SK-N-SH (cell line): ENCODE data around the gene PRRG4. TPM values are rescaled to one million over a fixed set of nuclear protein-coding genes. Genes with fewer than 3 reads are reported as not detected.

Experiments used
- CTCF ChIA-PET: fragments of 300-600, 350-600 bp; formaldehyde crosslinking; extraction: SDS; loops from one replicate; lab custom pipeline; 2021; lab: Yijun Ruan, JAX
- POLR2A ChIA-PET: fragments of 350-600 bp; sonication (Branson Sonifier 250); formaldehyde crosslinking; extraction: SDS; loops from one replicate; lab custom pipeline; 2020; ENCODE audit warnings: antibody characterized with exemption, inconsistent platforms; lab: Yijun Ruan, JAX
- DNase-seq: peaks from one replicate; pipeline ENCODE4 v3.0.0; 2012
- H2AFZ ChIP-seq: fragments of 200-600 bp; sonication (generic); 2 replicates; pipeline ENCODE4 v1.8.1; 2016; ENCODE audit warnings: antibody characterized with exemption, mild to moderate bottlenecking, low read depth
- H3F3A ChIP-seq: fragments of 200-600 bp; sonication (generic); replicated peaks from 2 replicates; pipeline ENCODE3; 2016; ENCODE audit warnings: antibody characterized with exemption, mild to moderate bottlenecking; ENCODE audit not compliant: insufficient read depth
- H3K27ac ChIP-seq, 2 experiments: fragments of 200-500 bp in 1 of 2; fragments of 200-600 bp in 1 of 2; sonication (Bioruptor generic) in 1 of 2; sonication (generic), shearing (Covaris generic) in 1 of 2; 2 replicates each; pipeline versions ENCODE4 v1.5.1 to v1.6.1; 2014 to 2016; ENCODE audit warnings: low read depth in 2 of 2, inconsistent platforms in 1 of 2, low read length in 1 of 2, mild to moderate bottlenecking in 1 of 2, mixed read lengths in 1 of 2
- H3K27me3 ChIP-seq: fragments of 200-600 bp; sonication (generic), shearing (Covaris generic); 2 replicates; pipeline ENCODE4 v1.6.1; 2016; ENCODE audit warnings: mixed run types; ENCODE audit not compliant: insufficient read depth
- H3K36me3 ChIP-seq, 2 experiments: fragments of 200-500 bp in 1 of 2; fragments of 200-600 bp in 1 of 2; sonication (Bioruptor generic) in 1 of 2; sonication (generic) in 1 of 2; replicated peaks in 1 of 2; 2 replicates each; pipeline versions ENCODE3 to v1.5.1; 2014 to 2016; ENCODE audit warnings: low read length in 1 of 2, mild to moderate bottlenecking in 1 of 2; ENCODE audit not compliant: insufficient read depth in 2 of 2, control insufficient read depth in 1 of 2
- H3K4me1 ChIP-seq, 2 experiments: fragments of 200-500 bp in 1 of 2; fragments of 200-600 bp in 1 of 2; sonication (Bioruptor generic) in 1 of 2; sonication (generic), shearing (Covaris generic) in 1 of 2; 2 replicates each; pipeline versions ENCODE4 v1.5.1 to v1.6.1; 2014 to 2016; ENCODE audit warnings: low read depth in 1 of 2, low read length in 1 of 2, mixed run types in 1 of 2; ENCODE audit not compliant: insufficient read depth in 2 of 2, control insufficient read depth in 1 of 2
- H3K4me2 ChIP-seq: fragments of 200-600 bp; sonication (generic), shearing (Covaris generic); 2 replicates; pipeline ENCODE4 v1.6.1; 2017; ENCODE audit warnings: mixed run types
- H3K4me3 ChIP-seq, 2 experiments: fragments of 200-500 bp in 1 of 2; fragments of 200-600 bp in 1 of 2; sonication (Bioruptor generic) in 1 of 2; sonication (generic), shearing (Covaris generic) in 1 of 2; 2 replicates each; pipeline versions ENCODE4 v1.5.1 to v1.8.1; 2014 to 2016; ENCODE audit warnings: low read depth in 2 of 2, inconsistent platforms in 1 of 2, low read length in 1 of 2, mild to moderate bottlenecking in 1 of 2, mixed read lengths in 1 of 2, moderate library complexity in 1 of 2
- H3K79me2 ChIP-seq: fragments of 200-600 bp; sonication (generic); 2 replicates; pipeline ENCODE4 v1.8.1; 2017; ENCODE audit warnings: mild to moderate bottlenecking; ENCODE audit not compliant: insufficient read depth
- H3K9ac ChIP-seq: fragments of 200-600 bp; sonication (generic); 2 replicates; pipeline ENCODE4 v1.6.1; 2017; ENCODE audit warnings: mixed run types
- H3K9me2 ChIP-seq: fragments of 200-600 bp; sonication (generic); 2 replicates; pipeline ENCODE4 v1.6.1; 2017; ENCODE audit warnings: mixed run types
- H3K9me3 ChIP-seq: fragments of 200-600 bp; sonication (generic); 2 replicates; pipeline ENCODE4 v1.6.1; 2017; ENCODE audit warnings: mixed run types, mild to moderate bottlenecking, moderate library complexity
- H4K20me1 ChIP-seq: fragments of 200-600 bp; sonication (generic); 2 replicates; pipeline ENCODE4 v1.6.1; 2017; ENCODE audit warnings: mild to moderate bottlenecking, mixed run types; ENCODE audit not compliant: insufficient read depth
- CHD2 ChIP-seq: fragments of 150-350 bp; IDR thresholded peaks from 2 replicates; pipeline ENCODE4 v1.6.1; 2018; ENCODE audit warnings: low read length; ENCODE audit not compliant: partially characterized antibody
- EZH2phosphoT487 ChIP-seq: fragments of 200-600 bp; sonication (generic); IDR thresholded peaks from 2 replicates; pipeline ENCODE4 v1.6.1; 2017; ENCODE audit warnings: low read depth, mixed run types, mild to moderate bottlenecking, antibody characterized with exemption, moderate library complexity, borderline replicate concordance
- FOSL2 ChIP-seq: IDR thresholded peaks from 2 replicates; pipeline ENCODE4 v1.4.0; 2012; ENCODE audit warnings: low read depth, mild to moderate bottlenecking, moderate library complexity, borderline replicate concordance
- GABPA ChIP-seq: IDR thresholded peaks from 2 replicates; pipeline ENCODE4 v1.4.0; 2012; ENCODE audit warnings: low read depth, mild to moderate bottlenecking
- MEF2A ChIP-seq: IDR thresholded peaks from 2 replicates; pipeline ENCODE4 v1.4.0; 2012; ENCODE audit warnings: low read depth, borderline replicate concordance
- MXI1 ChIP-seq: IDR thresholded peaks from 2 replicates; pipeline ENCODE4 v1.6.1; 2012; ENCODE audit warnings: mild to moderate bottlenecking, low read depth, low read length, improper control_type of control experiment
- NFIC ChIP-seq: IDR thresholded peaks from 2 replicates; pipeline ENCODE4 v1.4.0; 2012; ENCODE audit warnings: borderline replicate concordance
- NRF1 ChIP-seq: IDR thresholded peaks from 2 replicates; pipeline ENCODE4 v1.6.1; 2012; ENCODE audit warnings: low read depth, mild to moderate bottlenecking, low read length
- RAD21 ChIP-seq: IDR thresholded peaks from 2 replicates; pipeline ENCODE4 v1.6.1; 2012; ENCODE audit warnings: mild to moderate bottlenecking, low read length
- RCOR1 ChIP-seq: fragments of 150-350 bp; IDR thresholded peaks from 2 replicates; pipeline ENCODE4 v1.6.1; 2017; ENCODE audit warnings: antibody characterized with exemption, low read length
- SIN3A ChIP-seq: IDR thresholded peaks from 2 replicates; pipeline ENCODE4 v1.6.1; 2012; ENCODE audit warnings: low read depth, mild to moderate bottlenecking, low read length, moderate library complexity, borderline replicate concordance
- TAF1 ChIP-seq: IDR thresholded peaks from 2 replicates; pipeline ENCODE4 v1.6.1; 2012; ENCODE audit warnings: low read depth, mild to moderate bottlenecking, low read length, moderate library complexity, borderline replicate concordance
- TCF12 ChIP-seq: IDR thresholded peaks from 2 replicates; pipeline ENCODE4 v1.4.0; 2012
- TEAD4 ChIP-seq: IDR thresholded peaks from 2 replicates; pipeline ENCODE4 v1.4.0; 2012; ENCODE audit warnings: mild to moderate bottlenecking, borderline replicate concordance; ENCODE audit not compliant: insufficient read depth
- ZBTB33 ChIP-seq: IDR thresholded peaks from 2 replicates; pipeline ENCODE4 v1.4.0; 2012; ENCODE audit warnings: low read depth, borderline replicate concordance
- WGBS: methylation state at CpG from one replicate; pipeline ENCODE4 v1.1.6; 2017; ENCODE audit warnings: low lambda C conversion rate; 5-methylcytosine and 5-hydroxymethylcytosine counted together
- polyA plus RNA-seq, 3 experiments: library from polyadenylated mRNA; depleted of rRNA; stranded (reverse); fragments of >200 nt; gene quantifications; 2 replicates each; pipeline ENCODE4 v1.2.3, GENCODE V29; 2012
- TF ChIP-seq, protein P1 (sequence below): fragments of 150-350 bp; IDR thresholded peaks from 2 replicates; pipeline ENCODE4 v1.6.1; 2016; ENCODE audit warnings: mild to moderate bottlenecking, low read depth, low read length
- TF ChIP-seq, protein P2 (sequence below): IDR thresholded peaks from 2 replicates; pipeline ENCODE4 v1.4.0; 2012; ENCODE audit warnings: low read depth, borderline replicate concordance

Gene PRRG4
- polyA plus RNA-seq, 1 of the 3 experiments (the other 2 are of a cell fraction) = 0.21 TPM

DNA sequence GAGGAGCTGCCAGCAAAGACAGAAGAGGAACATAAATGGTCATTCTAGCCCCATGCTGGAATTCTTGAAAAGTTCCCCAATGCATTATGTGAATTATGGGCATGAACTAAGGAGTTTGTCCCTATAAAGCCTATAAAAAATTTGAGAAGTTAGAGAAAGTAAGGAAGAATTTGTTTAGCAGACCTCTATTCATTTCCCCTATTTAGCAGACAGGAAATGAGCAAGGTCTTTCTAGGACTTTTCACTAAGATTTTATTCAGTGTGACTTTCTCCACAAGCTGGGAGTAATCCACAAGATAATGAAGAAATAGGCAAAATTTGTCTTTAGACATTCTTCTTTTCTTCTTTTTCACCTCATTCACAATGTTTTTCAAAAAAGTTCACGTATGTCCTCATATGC is 20.0 kb downstream of the PRRG4 start:
- Histone ChIP-seq H3K36me3 (no peaks in the 10 kb centered on the region), H3F3A (no peaks in the 10 kb centered on the region), H3K4me3 (no peak overlapping the region), H3K79me2 (no peaks in the 10 kb centered on the region), H3K9me2 (no peaks in the 10 kb centered on the region), H3K4me2 (0 out of 2 replicates have a peak overlapping the region, but pooled peaks have one; percentile 5), H3K9ac (no peak overlapping the region), H3K4me1 (peaks cover 0 to 10% of the 10 kb centered on the region in 2 experiments; a peak in 1 of 4 replicates), H3K27ac (no peak overlapping the region), H3K27me3 (peaks cover 13% of the 10 kb centered on the region; the same call in 1 of the 2 replicates), H4K20me1 (no peaks in the 10 kb centered on the region), H2AFZ (peak overlapping the region; percentile 78; the same call in 1 of the 2 replicates), H3K9me3 (no peaks in the 10 kb centered on the region)
- POLR2A ChIA-PET = no interaction called here
- 81% methylated on average over 1 of the region's 1 CpG for WGBS
- no peak for DNase-seq
- no peak for TF ChIP-seq CHD2
- TF ChIP-seq ZBTB33 = no peak
- no peak for TF ChIP-seq RCOR1
- TF ChIP-seq MXI1 = no peak
- TF ChIP-seq FOSL2 = no peak
- TF ChIP-seq, protein P1, sequence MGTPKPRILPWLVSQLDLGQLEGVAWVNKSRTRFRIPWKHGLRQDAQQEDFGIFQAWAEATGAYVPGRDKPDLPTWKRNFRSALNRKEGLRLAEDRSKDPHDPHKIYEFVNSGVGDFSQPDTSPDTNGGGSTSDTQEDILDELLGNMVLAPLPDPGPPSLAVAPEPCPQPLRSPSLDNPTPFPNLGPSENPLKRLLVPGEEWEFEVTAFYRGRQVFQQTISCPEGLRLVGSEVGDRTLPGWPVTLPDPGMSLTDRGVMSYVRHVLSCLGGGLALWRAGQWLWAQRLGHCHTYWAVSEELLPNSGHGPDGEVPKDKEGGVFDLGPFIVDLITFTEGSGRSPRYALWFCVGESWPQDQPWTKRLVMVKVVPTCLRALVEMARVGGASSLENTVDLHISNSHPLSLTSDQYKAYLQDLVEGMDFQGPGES = no peak
- TF ChIP-seq, protein P2, sequence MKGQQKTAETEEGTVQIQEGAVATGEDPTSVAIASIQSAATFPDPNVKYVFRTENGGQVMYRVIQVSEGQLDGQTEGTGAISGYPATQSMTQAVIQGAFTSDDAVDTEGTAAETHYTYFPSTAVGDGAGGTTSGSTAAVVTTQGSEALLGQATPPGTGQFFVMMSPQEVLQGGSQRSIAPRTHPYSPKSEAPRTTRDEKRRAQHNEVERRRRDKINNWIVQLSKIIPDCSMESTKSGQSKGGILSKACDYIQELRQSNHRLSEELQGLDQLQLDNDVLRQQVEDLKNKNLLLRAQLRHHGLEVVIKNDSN = no peak
- no peak for TF ChIP-seq GABPA
- no peak for TF ChIP-seq TEAD4
- no peak for TF ChIP-seq MEF2A
- no peak for TF ChIP-seq TAF1
- no peak for TF ChIP-seq RAD21
- TF ChIP-seq NFIC = no peak
- no peak for TF ChIP-seq SIN3A
- no peak for TF ChIP-seq EZH2phosphoT487
- TF ChIP-seq TCF12 = no peak
- no peak for TF ChIP-seq NRF1
- CTCF ChIA-PET = no interaction called here
